Fibroblast of mammary gland (primary cell): ENCODE results near the gene GUCY2F.

Experiments used
- DNase-seq: peaks from one replicate; pipeline ENCODE4 v3.0.0-alpha.2; 2010; ENCODE audit warnings: low read depth
- H3K4me3 ChIP-seq: 2 replicates; pipeline ENCODE4 v1.5.1; 2011; ENCODE audit warnings: low read depth, mild to moderate bottlenecking, low read length, moderate library complexity; ENCODE audit not compliant: control insufficient read depth
- TF ChIP-seq, protein P1 (sequence below): conservative IDR thresholded peaks from 2 replicates; pipeline ENCODE4 v1.5.1; 2011; ENCODE audit warnings: low read depth, low read length, inconsistent platforms; ENCODE audit not compliant: control insufficient read depth, insufficient read depth

The GUCY2F gene

DNA sequence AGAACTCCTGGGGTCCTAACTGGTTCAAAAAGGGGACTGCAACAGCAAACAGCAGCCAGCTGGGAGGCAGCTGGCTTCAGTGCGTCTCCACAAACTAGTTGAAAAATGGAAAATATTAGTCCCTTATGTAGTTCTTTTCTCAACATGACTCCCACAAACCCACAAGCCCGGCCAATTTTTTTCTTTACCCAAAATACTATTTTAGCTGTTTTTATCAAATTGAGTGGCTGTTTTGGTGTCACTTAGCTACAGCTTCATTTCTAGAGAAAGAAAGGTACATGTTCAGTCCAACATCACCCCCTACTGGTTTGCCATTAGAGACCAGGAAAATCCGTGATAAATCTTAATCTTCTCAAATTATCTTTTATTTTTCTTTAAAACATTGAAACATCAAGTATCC lies 97.2 kb downstream of the GUCY2F start:
- TF ChIP-seq, protein P1, sequence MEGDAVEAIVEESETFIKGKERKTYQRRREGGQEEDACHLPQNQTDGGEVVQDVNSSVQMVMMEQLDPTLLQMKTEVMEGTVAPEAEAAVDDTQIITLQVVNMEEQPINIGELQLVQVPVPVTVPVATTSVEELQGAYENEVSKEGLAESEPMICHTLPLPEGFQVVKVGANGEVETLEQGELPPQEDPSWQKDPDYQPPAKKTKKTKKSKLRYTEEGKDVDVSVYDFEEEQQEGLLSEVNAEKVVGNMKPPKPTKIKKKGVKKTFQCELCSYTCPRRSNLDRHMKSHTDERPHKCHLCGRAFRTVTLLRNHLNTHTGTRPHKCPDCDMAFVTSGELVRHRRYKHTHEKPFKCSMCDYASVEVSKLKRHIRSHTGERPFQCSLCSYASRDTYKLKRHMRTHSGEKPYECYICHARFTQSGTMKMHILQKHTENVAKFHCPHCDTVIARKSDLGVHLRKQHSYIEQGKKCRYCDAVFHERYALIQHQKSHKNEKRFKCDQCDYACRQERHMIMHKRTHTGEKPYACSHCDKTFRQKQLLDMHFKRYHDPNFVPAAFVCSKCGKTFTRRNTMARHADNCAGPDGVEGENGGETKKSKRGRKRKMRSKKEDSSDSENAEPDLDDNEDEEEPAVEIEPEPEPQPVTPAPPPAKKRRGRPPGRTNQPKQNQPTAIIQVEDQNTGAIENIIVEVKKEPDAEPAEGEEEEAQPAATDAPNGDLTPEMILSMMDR, result peak; percentile 49
- DNase-seq, result peak; percentile 37
- H3K4me3 ChIP-seq, result no peak overlapping the region

DNA sequence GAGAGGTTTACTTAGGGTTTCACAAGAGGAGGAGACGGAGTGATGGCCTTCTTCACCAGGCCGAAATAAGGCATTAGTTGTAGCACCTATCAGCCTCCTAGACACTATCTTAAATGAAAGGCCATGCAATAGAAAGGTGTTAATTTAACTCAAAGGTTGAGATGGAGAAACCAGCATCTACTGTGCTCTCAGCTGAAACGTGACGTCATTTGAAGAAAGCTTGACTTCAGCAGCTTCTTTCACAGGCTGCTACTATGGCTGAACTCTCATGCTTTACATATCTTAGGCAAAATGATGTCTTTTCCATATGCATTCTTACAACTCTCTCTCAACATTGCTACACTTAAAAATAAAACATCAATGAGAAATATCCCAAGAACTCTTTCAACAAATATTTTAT lies 99.6 kb downstream of the GUCY2F start:
- TF ChIP-seq, protein P1, result no peak
- H3K4me3 ChIP-seq, result no peak overlapping the region
- no peak for DNase-seq

DNA sequence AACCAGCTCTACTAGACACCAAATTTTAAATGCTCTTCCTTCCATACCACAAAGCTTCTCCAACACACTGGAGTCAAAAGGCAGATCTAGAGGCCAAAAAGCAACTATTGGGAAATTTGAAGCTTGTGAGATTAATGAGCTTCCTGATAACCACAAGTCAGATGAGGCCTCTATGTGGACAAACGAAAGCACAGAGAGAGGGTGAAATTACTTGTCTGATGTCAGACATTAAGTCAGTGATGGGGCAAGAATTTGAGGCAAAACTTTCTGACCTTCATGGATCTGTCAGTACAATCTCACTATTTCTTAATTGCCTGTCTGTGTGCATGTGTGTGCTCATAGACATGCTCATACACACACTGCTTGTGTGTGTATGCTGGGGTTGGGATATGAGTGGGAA lies 103.6 kb downstream of the GUCY2F start:
- no peak overlapping the region for H3K4me3 ChIP-seq
- peak; percentile 2 for DNase-seq
- TF ChIP-seq, protein P1, result no peak

DNA sequence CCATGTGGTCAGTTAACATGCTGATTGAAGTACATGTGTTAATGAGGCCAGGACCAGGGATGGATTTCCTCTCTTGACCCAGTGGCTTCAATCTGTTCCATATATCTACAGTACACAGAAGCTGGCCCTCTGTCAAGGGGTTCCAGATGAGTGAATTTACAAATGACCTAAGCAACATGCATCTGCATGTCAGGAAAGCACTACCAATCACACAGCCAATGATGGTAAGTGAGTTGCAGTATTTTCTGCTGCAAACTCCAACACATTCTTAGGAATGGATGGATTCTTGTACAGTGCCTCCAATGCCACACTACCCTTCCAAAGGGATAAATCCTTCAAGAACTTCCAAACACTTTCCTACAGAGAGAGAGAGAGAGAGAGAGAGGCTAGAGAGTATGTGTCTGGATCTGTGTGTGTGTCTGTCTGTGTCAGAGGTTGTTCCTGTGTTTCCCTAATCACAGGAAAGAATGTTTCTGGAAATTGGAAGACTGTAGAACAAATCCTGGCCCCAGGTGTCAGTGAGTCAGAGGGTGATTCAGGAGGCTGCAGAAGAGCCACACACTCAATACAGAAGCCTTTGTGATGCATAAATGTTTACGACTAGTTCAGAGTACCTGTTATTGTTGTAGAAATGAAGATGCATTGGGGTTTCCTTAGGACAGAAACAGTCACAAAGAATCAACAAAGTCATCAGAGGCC lies 107.5 kb downstream of the GUCY2F start:
- DNase-seq, result peak; percentile 17
- H3K4me3 ChIP-seq, result no peak overlapping the region
- TF ChIP-seq, protein P1, result no peak

DNA sequence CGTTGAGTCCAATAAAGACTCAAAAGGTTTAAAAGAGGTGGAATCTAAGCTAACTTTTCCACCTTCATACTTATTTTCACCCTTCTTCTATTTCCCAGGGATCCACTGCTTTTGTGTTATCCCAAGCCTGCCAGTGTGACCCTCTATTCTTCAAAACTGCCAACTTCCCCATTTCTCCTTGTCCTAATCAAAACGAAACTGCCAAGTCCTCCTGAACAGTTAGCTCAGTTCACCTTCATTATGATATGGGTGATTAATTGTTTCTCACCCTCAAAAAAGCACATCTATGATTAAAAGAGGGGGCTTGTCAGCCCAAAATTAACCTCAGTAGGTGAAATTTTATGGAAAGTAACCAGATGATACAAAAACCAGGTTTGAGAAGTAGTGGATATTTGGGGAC lies 108.4 kb downstream of the GUCY2F start:
- no peak overlapping the region for H3K4me3 ChIP-seq
- TF ChIP-seq, protein P1, result no peak
- no peak for DNase-seq

DNA sequence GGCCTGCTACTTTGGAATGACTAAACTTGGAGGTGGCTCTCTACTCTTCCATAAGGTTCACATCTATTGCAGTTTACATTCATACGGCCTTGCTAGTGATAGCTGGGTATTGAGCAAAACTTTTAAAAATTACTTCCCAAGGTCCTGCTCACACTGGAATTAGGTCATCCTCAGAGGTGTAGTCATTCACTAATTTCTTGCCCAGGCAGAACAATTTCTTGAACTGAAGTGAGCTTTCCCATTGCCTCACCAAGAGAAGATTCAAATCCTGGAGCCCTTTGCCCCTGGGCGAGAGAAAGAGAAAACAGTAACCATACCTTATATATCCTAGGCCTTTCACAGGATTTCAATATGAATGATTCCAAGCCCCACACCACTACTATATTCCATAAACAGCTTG lies 109.2 kb downstream of the GUCY2F start:
- H3K4me3 ChIP-seq, result no peak overlapping the region
- DNase-seq, result no peak
- TF ChIP-seq, protein P1, result no peak
